WTC11 (cell line): Measurements from ENCODE around the gene HTR4. TPM values are rescaled to one million over a fixed set of nuclear protein-coding genes. Genes with fewer than 3 reads are reported as not detected.
"Not testable (repeated sequence)": the region's sequence is repeated elsewhere in the genome, so short reads cannot be mapped to it uniquely, and the experiment has no call there.

Experiments
- ATAC-seq: fragments of 200-7000 bp; cut with Tn5 transposase; 2 replicates; pipeline ENCODE4 v1.10.0; 2021; ENCODE audit warnings: mild to moderate bottlenecking, moderate library complexity
- CTCF ChIA-PET: fragments of 300-600 bp; sonication (Branson Sonifier 250); formaldehyde crosslinking; loops from one replicate; lab custom pipeline; 2021; ENCODE audit warnings: antibody characterized with exemption; lab: Charles Lee
- POLR2A ChIA-PET: fragments of 350-600 bp; sonication (Branson Sonifier 250); formaldehyde crosslinking; loops from one replicate; lab custom pipeline; 2021; ENCODE audit warnings: antibody characterized with exemption; lab: Charles Lee
- DNase-seq: peaks from one replicate; pipeline ENCODE4 v3.0.0; 2021; ENCODE audit warnings: low spot score
- H3K27ac Mint-ChIP-seq: 2 replicates; pipeline ENCODE4 v1.8.0; 2021; ENCODE audit warnings: mixed read lengths
- H3K27me3 Mint-ChIP-seq: 2 replicates; pipeline ENCODE4 v1.8.0; 2021; ENCODE audit warnings: low read depth, mild to moderate bottlenecking, moderate library complexity, mixed read lengths
- H3K36me3 Mint-ChIP-seq: 2 replicates; pipeline ENCODE4 v1.8.0; 2021; ENCODE audit warnings: mixed read lengths
- H3K4me1 Mint-ChIP-seq: 2 replicates; pipeline ENCODE4 v1.8.0; 2022; ENCODE audit warnings: mixed read lengths
- H3K4me3 Mint-ChIP-seq: 2 replicates; pipeline ENCODE4 v1.8.0; 2021; ENCODE audit warnings: mild to moderate bottlenecking, moderate library complexity, mixed read lengths
- H3K9me3 Mint-ChIP-seq: 2 replicates; pipeline ENCODE4 v1.8.0; 2021; ENCODE audit warnings: mixed read lengths
- ATF1 ChIP-seq: sonication (generic); formaldehyde crosslinking; IDR thresholded peaks from 2 replicates; pipeline ENCODE4 v1.8.1; 2023; ENCODE audit warnings: mild to moderate bottlenecking, moderate library complexity, missing genetic modification reagents
- CBFB ChIP-seq: sonication (generic); formaldehyde crosslinking; IDR thresholded peaks from 2 replicates; pipeline ENCODE4 v1.8.1; 2022; ENCODE audit warnings: mild to moderate bottlenecking, low read depth, missing genetic modification reagents
- FOXP1 ChIP-seq: sonication (generic); formaldehyde crosslinking; IDR thresholded peaks from 2 replicates; pipeline ENCODE4 v1.8.0; 2022; ENCODE audit warnings: missing genetic modification reagents, mild to moderate bottlenecking, moderate library complexity, borderline replicate concordance
- KAT7 ChIP-seq: sonication (generic); formaldehyde crosslinking; IDR thresholded peaks from 2 replicates; pipeline ENCODE4 v1.8.1; 2023; ENCODE audit warnings: missing genetic modification reagents, mild to moderate bottlenecking, borderline replicate concordance
- NR2C2 ChIP-seq: sonication (generic); formaldehyde crosslinking; IDR thresholded peaks from 2 replicates; pipeline ENCODE4 v1.8.0; 2022; ENCODE audit warnings: mild to moderate bottlenecking, missing genetic modification reagents
- RORB ChIP-seq: fragments of 250-450 bp; sonication (Bioruptor Pico); IDR thresholded peaks from 2 replicates; pipeline ENCODE4 v1.9.0; 2021; ENCODE audit warnings: mild to moderate bottlenecking
- ZNF138 ChIP-seq: sonication (generic); formaldehyde crosslinking; conservative IDR thresholded peaks from 2 replicates; pipeline ENCODE4 v1.8.1; 2022; ENCODE audit warnings: mild to moderate bottlenecking, moderate library complexity, missing genetic modification reagents
- ZNF263 ChIP-seq: sonication (generic); formaldehyde crosslinking; IDR thresholded peaks from 2 replicates; pipeline ENCODE4 v1.8.1; 2022; ENCODE audit warnings: low read depth, mild to moderate bottlenecking, moderate library complexity, missing genetic modification reagents
- total RNA-seq: library from RNA; stranded (reverse); gene quantifications from 3 replicates; pipeline ENCODE4 v1.2.3, GENCODE V29; 2021
- TF ChIP-seq, protein P1 (sequence below): sonication (generic); formaldehyde crosslinking; IDR thresholded peaks from 2 replicates; pipeline ENCODE4 v1.8.0; 2023; ENCODE audit warnings: missing genetic modification reagents, mild to moderate bottlenecking, borderline replicate concordance
- TF ChIP-seq, protein P2 (sequence below): fragments of 250-450 bp; sonication (Bioruptor Pico); IDR thresholded peaks from 2 replicates; pipeline ENCODE4 v1.9.0; 2021; ENCODE audit warnings: mild to moderate bottlenecking
- TF ChIP-seq, protein P3 (sequence below): fragments of 200-600 bp; IDR thresholded peaks from 2 replicates; pipeline ENCODE4 v1.8.0; 2022; ENCODE audit warnings: antibody characterized with exemption
- TF ChIP-seq, protein P4 (sequence below): sonication (generic); formaldehyde crosslinking; IDR thresholded peaks from 2 replicates; pipeline ENCODE4 v1.8.0; 2022; ENCODE audit warnings: mild to moderate bottlenecking, missing genetic modification reagents
- TF ChIP-seq, protein P5 (sequence below): sonication (generic); formaldehyde crosslinking; IDR thresholded peaks from 2 replicates; pipeline ENCODE4 v1.8.0; 2022; ENCODE audit warnings: mild to moderate bottlenecking, missing genetic modification reagents
- TF ChIP-seq, protein P6 (sequence below): sonication (generic); formaldehyde crosslinking; IDR thresholded peaks from 2 replicates; pipeline ENCODE4 v1.8.1; 2022; ENCODE audit warnings: mild to moderate bottlenecking, moderate library complexity, missing genetic modification reagents

Gene HTR4
- total RNA-seq, 1 experiment from 2014 or later: not detected

DNA sequence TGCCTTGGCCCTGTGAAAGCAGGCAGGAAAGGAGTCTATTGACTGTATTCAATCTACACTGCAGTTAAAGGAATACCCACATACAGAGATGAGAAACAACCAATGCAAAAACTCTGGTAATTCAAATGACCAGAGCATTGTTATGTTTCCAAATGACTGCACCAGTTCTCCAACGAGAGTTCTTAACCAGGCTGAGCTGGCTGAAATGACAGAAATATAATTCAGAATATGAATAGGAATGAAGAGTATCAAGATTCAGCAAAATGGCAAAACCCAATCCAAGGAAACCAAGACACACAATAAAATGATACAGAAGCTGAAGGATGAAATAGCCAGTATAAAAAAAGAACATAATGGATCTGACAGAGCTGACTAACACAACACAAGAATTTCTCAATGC, 119.1 kb downstream of the HTR4 start (continued):
- TF ChIP-seq, protein P1, sequence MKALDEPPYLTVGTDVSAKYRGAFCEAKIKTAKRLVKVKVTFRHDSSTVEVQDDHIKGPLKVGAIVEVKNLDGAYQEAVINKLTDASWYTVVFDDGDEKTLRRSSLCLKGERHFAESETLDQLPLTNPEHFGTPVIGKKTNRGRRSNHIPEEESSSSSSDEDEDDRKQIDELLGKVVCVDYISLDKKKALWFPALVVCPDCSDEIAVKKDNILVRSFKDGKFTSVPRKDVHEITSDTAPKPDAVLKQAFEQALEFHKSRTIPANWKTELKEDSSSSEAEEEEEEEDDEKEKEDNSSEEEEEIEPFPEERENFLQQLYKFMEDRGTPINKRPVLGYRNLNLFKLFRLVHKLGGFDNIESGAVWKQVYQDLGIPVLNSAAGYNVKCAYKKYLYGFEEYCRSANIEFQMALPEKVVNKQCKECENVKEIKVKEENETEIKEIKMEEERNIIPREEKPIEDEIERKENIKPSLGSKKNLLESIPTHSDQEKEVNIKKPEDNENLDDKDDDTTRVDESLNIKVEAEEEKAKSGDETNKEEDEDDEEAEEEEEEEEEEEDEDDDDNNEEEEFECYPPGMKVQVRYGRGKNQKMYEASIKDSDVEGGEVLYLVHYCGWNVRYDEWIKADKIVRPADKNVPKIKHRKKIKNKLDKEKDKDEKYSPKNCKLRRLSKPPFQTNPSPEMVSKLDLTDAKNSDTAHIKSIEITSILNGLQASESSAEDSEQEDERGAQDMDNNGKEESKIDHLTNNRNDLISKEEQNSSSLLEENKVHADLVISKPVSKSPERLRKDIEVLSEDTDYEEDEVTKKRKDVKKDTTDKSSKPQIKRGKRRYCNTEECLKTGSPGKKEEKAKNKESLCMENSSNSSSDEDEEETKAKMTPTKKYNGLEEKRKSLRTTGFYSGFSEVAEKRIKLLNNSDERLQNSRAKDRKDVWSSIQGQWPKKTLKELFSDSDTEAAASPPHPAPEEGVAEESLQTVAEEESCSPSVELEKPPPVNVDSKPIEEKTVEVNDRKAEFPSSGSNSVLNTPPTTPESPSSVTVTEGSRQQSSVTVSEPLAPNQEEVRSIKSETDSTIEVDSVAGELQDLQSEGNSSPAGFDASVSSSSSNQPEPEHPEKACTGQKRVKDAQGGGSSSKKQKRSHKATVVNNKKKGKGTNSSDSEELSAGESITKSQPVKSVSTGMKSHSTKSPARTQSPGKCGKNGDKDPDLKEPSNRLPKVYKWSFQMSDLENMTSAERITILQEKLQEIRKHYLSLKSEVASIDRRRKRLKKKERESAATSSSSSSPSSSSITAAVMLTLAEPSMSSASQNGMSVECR (CRISPR knock-in tag): no peak
- no peak for TF ChIP-seq RORB (CRISPR knock-in tag)
- no peak for TF ChIP-seq CBFB
- TF ChIP-seq ATF1 (CRISPR knock-in tag): no peak
- no peak for TF ChIP-seq NR2C2 (CRISPR knock-in tag)

DNA sequence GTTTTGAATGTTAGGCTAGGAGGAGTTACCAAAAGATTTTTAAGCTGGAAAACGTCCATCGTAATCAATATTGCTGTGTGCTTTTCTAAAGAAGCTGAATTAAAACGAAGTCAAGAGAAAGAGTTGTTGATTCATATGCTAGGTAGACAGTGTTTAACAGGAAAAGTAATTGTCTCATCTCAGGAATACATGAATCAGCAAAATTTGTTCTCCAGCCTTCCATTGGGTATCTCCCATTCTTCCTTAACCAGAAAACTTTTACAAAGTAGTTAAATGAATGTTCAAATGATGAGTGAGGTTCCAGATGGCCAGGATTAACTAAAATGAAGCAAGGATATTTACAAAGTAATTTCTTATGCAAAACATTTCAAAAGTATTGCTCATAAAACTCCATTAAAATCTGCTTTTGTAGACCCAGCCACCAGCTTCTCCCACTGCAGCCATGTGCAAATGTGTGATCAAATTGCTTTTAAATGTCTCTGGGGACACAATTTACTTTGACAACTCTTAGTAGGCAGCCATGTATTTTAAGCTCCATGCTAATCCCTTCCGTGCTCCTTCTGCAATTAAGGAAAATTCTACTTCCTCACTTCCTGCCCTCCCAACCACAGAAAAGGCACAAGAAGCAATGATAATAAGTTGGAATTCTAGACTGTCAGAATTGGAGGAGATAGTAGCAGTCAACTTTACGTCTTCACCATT, 121.2 kb downstream of the HTR4 start:
- no peaks in the 10 kb centered on the region for H3K4me1 Mint-ChIP-seq
- ChIA-PET POLR2A (no interaction called here), CTCF (interaction anchor here (1.1 kb wide), 1 partner anchor 53 kb away, joined by 3 read pairs; no protein-coding TSS in a partner anchor)
- ATAC-seq (no peak), DNase-seq (no peak)
- H3K27me3 Mint-ChIP-seq: peaks cover 9% of the 10 kb centered on the region
- TF ChIP-seq, protein P2, sequence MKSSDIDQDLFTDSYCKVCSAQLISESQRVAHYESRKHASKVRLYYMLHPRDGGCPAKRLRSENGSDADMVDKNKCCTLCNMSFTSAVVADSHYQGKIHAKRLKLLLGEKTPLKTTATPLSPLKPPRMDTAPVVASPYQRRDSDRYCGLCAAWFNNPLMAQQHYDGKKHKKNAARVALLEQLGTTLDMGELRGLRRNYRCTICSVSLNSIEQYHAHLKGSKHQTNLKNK (CRISPR knock-in tag): no peak
- TF ChIP-seq, protein P3, sequence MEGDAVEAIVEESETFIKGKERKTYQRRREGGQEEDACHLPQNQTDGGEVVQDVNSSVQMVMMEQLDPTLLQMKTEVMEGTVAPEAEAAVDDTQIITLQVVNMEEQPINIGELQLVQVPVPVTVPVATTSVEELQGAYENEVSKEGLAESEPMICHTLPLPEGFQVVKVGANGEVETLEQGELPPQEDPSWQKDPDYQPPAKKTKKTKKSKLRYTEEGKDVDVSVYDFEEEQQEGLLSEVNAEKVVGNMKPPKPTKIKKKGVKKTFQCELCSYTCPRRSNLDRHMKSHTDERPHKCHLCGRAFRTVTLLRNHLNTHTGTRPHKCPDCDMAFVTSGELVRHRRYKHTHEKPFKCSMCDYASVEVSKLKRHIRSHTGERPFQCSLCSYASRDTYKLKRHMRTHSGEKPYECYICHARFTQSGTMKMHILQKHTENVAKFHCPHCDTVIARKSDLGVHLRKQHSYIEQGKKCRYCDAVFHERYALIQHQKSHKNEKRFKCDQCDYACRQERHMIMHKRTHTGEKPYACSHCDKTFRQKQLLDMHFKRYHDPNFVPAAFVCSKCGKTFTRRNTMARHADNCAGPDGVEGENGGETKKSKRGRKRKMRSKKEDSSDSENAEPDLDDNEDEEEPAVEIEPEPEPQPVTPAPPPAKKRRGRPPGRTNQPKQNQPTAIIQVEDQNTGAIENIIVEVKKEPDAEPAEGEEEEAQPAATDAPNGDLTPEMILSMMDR: no peak
- no peak overlapping the region for H3K4me3 Mint-ChIP-seq
- H3K27ac Mint-ChIP-seq: no peak overlapping the region
- H3K9me3 Mint-ChIP-seq: peaks cover 50% of the 10 kb centered on the region
- peaks cover 22% of the 10 kb centered on the region for H3K36me3 Mint-ChIP-seq

DNA sequence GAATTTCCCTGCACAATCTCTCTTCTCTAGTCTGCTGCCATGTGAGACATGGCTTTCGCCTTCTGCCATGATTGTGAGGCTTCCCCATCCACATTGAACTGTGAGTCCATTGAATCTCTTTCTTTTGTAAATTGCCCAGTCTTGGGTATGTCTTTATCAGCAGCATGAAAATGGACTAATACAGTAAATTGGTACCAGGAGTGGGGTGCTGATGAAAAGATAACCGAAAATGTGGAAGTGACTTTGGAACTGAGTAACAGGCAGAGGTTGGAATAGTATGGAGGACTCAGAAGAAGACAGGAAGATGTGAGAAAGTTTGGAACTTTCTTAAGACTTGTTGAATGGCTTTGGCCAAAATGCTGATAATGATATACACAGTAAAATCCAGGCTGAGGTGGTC, 124.9 kb downstream of the HTR4 start:
- POLR2A ChIA-PET, ATAC-seq, DNase-seq, H3K27me3 Mint-ChIP-seq, H3K27ac Mint-ChIP-seq, H3K4me3 Mint-ChIP-seq, CTCF ChIA-PET, H3K4me1 Mint-ChIP-seq: not testable (repeated sequence)
- Mint-ChIP-seq H3K9me3 (peaks cover 51% of the 10 kb centered on the region), H3K36me3 (peaks cover 22% of the 10 kb centered on the region)

DNA sequence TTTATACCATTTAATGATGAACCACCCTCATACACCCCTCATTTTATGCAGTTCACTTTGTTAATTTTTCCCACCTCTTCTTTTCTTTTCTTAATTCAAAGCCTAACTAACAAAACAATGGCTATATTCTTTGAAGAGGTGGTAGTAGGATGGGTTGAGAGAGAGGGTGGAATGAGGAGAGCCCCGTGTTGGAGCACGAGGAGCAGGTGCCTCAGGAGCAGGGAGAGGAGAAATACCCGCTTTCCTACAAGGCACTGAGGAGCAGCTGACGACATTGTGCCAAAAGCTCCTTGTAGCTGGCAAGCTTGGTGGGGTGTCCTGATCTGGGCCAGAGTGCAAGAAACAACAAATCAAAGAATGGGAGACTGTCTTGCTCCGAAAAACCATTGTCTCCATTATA, 129.6 kb downstream of the HTR4 start:
- ChIA-PET POLR2A (no interaction called here), CTCF (interaction anchor here (1.0 to 1.1 kb wide), 2 partner anchors 162 to 206 kb away, joined by 3 to 5 read pairs; no protein-coding TSS in a partner anchor)
- no peaks in the 10 kb centered on the region; the same call in 1 of the 2 replicates for H3K27me3 Mint-ChIP-seq
- H3K4me1 Mint-ChIP-seq: peaks cover 8% of the 10 kb centered on the region
- DNase-seq (no peak), ATAC-seq (no peak)
- peaks cover 22% of the 10 kb centered on the region for H3K9me3 Mint-ChIP-seq
- no peak overlapping the region for H3K4me3 Mint-ChIP-seq
- no peak overlapping the region for H3K27ac Mint-ChIP-seq
- H3K36me3 Mint-ChIP-seq: peaks cover 8% of the 10 kb centered on the region
- no peak for TF ChIP-seq FOXP1
- no peak for TF ChIP-seq NR2C2 (CRISPR knock-in tag)
- TF ChIP-seq, protein P2 (CRISPR knock-in tag): no peak
- no peak for TF ChIP-seq ZNF263 (CRISPR knock-in tag)
- TF ChIP-seq, protein P4, sequence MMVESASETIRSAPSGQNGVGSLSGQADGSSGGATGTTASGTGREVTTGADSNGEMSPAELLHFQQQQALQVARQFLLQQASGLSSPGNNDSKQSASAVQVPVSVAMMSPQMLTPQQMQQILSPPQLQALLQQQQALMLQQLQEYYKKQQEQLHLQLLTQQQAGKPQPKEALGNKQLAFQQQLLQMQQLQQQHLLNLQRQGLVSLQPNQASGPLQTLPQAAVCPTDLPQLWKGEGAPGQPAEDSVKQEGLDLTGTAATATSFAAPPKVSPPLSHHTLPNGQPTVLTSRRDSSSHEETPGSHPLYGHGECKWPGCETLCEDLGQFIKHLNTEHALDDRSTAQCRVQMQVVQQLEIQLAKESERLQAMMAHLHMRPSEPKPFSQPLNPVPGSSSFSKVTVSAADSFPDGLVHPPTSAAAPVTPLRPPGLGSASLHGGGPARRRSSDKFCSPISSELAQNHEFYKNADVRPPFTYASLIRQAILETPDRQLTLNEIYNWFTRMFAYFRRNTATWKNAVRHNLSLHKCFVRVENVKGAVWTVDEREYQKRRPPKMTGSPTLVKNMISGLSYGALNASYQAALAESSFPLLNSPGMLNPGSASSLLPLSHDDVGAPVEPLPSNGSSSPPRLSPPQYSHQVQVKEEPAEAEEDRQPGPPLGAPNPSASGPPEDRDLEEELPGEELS: no peak
- TF ChIP-seq, protein P5, sequence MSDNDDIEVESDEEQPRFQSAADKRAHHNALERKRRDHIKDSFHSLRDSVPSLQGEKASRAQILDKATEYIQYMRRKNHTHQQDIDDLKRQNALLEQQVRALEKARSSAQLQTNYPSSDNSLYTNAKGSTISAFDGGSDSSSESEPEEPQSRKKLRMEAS: no peak
- TF ChIP-seq, protein P6, sequence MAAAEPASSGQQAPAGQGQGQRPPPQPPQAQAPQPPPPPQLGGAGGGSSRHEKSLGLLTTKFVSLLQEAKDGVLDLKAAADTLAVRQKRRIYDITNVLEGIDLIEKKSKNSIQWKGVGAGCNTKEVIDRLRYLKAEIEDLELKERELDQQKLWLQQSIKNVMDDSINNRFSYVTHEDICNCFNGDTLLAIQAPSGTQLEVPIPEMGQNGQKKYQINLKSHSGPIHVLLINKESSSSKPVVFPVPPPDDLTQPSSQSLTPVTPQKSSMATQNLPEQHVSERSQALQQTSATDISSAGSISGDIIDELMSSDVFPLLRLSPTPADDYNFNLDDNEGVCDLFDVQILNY (CRISPR knock-in tag): no peak
- TF ChIP-seq ZNF138: no peak
- TF ChIP-seq KAT7 (CRISPR knock-in tag): no peak
